Measurements from ENCODE around the gene ATG16L1.
A peak's percentile ranks its signal among the peaks of the same experiment; 100 is the strongest.

Gene ATG16L1

DNA sequence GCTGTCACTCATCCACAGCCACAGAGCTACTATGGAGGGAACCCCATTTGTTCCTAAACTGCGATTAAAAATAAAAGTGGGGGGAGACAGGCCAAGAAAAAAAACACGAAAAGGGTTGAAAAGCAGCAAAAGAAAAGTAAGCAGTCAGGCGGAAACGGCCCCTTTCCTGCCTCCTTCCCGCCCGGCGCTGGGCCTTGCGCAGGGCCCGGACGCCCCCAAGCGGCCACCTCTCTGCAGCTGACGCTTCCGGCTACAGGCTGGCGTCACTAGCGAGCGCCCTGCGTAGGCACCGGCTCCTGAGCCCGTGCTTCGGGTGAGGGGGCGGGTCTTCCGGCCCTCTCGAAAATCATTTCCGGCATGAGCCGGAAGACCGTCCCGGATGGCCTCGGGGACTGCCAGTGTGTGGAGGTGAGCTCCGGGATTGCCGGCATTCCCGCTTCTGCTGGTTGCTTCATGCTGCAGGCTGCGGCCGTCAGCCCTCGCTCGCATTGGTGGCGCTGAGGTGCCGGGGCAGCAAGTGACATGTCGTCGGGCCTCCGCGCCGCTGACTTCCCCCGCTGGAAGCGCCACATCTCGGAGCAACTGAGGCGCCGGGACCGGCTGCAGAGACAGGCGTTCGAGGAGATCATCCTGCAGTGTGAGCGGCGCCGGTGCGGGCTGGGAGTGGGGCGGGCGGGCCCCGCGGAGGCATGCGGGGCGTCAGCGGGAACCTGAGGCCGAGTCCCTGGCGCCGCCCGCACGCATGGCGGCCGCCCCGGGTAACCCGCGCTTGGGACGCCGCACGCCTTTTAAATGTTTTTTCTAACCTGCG, at the start of gene ATG16L1:
Gene ATG16L1, plus strand, starts transcription at position 368 of the 811 bp plus-strand sequence. Its CDS starts 155 bp downstream, at position 523.
- peak within 1 kb of the TSS; percentile 89 for H3K4me3 ChIP-seq (ENCODE audit: low read depth, low read length)
- peak; percentile 82 for DNase-seq (ENCODE audit: low read depth)

DNA sequence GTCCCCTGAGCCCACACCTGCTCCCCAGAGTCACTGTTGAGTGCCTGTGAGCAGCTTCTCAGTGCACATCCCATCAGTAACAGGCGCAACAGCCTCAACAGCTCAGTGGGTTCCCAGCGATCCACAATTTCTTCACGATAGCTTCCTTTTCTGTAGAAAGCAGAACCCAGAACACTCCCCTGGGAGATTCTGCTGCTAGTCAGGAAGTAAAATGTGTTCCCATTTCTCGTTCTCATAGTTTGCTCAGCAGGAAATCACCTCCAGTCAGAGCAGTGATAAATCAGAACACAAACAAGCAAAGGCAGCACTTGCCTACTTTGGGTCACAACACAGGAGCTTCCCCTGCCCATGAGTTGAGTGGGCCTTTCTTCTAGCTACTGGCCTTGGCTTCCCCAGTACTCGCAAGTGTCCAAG, 48.9 kb upstream of the ATG16L1 start:
- H3K4me3 ChIP-seq (ENCODE audit: low read depth, low read length): no peak overlapping the region
- no peak for DNase-seq (ENCODE audit: low read depth)

DNA sequence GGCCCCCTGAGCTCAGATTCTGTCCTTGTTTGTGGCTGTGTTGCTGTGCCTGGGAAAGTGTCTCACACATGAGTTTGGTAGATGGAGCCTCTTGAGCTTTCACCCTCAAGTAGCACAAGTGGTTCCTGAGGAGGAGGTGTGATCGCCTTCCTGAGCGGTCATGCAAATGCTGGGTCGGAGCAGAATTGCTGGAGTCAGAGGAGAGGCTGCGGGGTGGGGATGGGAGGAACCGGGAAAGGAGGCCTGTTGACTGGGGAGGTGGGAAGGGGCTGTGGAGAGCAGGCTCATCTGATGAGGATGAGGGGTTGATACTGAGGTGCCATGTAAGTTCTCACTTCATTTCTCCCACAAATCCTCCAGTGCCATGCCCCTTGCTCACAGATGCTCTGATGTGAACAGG, 48.4 kb upstream of the ATG16L1 start:
- DNase-seq (ENCODE audit: low read depth): no peak
- H3K4me3 ChIP-seq (ENCODE audit: low read depth, low read length): no peak overlapping the region

DNA sequence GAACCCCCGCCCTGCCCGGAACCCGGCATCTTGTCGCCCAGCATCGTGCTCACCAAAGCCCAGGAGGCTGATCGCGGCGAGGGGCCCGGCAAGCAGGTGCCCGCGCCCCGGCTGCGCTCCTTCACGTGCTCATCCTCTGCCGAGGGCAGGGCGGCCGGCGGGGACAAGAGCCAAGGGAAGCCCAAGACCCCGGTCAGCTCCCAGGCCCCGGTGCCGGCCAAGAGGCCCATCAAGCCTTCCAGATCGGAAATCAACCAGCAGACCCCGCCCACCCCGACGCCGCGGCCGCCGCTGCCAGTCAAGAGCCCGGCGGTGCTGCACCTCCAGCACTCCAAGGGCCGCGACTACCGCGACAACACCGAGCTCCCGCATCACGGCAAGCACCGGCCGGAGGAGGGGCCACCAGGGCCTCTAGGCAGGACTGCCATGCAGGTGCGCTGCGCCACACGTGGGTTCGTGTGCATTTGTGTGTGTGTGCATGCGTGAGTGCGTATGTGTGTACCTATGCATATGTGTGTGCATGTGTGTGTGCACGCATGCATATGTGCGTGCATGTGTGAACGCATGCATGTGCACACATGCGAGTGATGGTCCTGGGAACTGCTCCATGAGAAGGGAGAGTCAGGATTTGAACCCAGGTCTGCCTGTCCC, 47.1 kb upstream of the ATG16L1 start:
- no peak for DNase-seq (ENCODE audit: low read depth)
- H3K4me3 ChIP-seq (ENCODE audit: low read depth, low read length): no peak overlapping the region

GRCh38 chr2:233208382-233209116, 42.9 kb upstream of the ATG16L1 start:
- DNase-seq (ENCODE audit: low read depth): no peak
- H3K4me3 ChIP-seq (ENCODE audit: low read depth, low read length): no peak overlapping the region

- DNase-seq (ENCODE audit: low read depth): no peak
- no peak overlapping the region for H3K4me3 ChIP-seq (ENCODE audit: low read depth, low read length)
Observed at GRCh38 chr2:233209117-233209532, 42.3 kb upstream of the ATG16L1 start.

GRCh38 chr2:233209533-233210171, 41.8 kb upstream of the ATG16L1 start:
- H3K4me3 ChIP-seq (ENCODE audit: low read depth, low read length): no peak overlapping the region
- no peak for DNase-seq (ENCODE audit: low read depth)

DNA sequence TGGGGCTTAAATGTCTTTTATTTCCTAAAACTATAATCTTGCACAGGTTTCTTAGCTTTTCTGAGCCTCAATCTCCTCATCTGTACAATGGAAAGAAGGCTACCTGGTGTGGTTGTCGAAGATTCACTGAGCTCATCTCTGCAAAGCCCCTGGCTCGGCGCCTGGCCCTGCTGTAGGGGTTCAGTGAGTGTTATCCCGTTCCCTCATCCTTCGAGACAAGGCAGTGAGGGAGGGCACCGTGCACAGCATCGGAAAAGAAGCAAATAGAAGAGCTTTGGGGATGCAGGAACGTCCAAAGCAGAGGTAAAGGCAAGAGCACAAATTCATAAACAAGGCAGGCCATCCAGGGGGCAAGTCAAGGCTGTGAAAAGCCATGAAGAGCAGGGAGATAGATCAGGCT, 41.2 kb upstream of the ATG16L1 start:
- no peak overlapping the region for H3K4me3 ChIP-seq (ENCODE audit: low read depth, low read length)
- DNase-seq (ENCODE audit: low read depth): no peak

DNA sequence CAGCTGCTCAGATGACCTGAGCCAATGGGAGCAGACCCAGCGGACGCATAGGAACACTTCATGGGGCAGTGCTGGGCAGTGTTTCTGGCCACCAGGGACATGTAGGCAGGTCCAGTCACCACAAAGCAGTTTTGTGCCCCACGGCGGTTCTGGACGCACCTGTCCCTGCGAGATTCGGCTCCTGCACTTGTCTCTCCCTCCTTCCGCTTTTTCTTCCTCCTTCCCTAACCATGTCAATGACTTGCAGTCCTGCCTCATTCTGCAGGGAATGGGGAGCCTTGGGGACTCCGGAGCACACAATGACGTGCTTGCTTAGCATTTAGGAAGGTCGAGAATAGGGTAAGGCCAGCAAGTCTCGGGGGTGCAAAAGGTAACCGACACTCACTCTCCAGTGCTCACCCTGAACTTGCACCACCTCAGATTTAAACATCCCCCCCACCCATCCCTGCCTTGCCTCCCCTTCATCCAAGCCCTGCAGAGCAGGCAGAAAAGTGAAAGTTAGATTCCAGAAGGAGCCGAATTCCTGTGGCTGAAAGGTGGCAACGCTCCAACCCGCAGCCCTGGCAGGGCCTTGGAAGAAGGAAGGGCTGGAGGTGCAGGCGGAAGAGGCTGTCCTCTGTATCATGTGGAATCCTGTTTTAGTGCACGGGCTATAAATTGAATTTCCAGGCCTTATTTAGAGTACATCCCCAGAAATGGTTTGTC, 40.5 kb upstream of the ATG16L1 start:
- no peak overlapping the region for H3K4me3 ChIP-seq (ENCODE audit: low read depth, low read length)
- peak; percentile 71 for DNase-seq (ENCODE audit: low read depth)

- no peak overlapping the region for H3K4me3 ChIP-seq (ENCODE audit: low read depth, low read length)
- no peak for DNase-seq (ENCODE audit: low read depth)
Observed at GRCh38 chr2:233211548-233211895, 40.0 kb upstream of the ATG16L1 start.

- no peak overlapping the region for H3K4me3 ChIP-seq (ENCODE audit: low read depth, low read length)
- no peak for DNase-seq (ENCODE audit: low read depth)
Observed at GRCh38 chr2:233213011-233213410, 38.5 kb upstream of the ATG16L1 start.

DNA sequence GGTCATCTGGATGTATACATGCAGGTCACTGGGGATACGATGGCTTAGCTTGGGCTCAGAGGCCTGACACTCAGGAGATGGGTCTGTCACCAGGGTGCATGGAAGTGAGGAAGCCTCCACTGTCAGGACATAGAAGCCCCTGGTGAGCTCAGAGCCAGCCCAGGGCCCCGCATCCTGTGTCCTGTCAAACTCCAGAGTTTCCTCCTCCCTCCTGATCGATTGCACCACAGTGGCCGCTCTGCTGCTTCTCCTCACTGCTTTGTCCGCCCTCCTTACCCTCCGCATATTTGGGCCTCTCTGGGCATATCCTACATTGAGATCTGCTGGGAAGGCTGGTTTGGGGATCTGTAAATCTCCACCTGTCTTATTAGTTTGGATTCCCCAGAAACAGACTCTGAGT, 37.5 kb upstream of the ATG16L1 start:
- no peak for DNase-seq (ENCODE audit: low read depth)
- no peak overlapping the region for H3K4me3 ChIP-seq (ENCODE audit: low read depth, low read length)

DNA sequence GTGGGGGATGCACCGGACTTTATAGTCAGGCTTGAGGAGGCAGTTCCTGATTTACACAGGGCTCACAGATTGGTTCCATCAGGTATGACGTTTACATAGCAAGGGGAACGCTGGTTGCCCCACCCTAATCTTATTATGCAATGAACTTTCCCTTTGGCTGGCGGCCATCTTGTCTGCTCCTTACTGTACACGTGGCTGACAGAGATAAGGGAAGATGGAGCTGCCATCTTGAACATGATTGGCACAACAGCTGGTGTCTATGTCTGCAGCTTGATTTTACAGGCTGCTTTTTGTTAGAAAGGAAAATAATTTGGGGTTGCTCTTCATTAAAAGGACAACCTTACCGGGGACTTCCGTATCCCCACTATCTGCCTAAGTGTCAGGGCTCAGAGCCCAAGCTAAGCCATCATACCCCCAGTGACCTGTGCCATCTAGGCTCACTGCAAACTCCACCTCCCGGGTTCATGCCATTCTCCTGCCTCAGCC, 33.5 kb upstream of the ATG16L1 start:
- H3K4me3 ChIP-seq (ENCODE audit: low read depth, low read length): no peak overlapping the region
- DNase-seq (ENCODE audit: low read depth): no peak

DNA sequence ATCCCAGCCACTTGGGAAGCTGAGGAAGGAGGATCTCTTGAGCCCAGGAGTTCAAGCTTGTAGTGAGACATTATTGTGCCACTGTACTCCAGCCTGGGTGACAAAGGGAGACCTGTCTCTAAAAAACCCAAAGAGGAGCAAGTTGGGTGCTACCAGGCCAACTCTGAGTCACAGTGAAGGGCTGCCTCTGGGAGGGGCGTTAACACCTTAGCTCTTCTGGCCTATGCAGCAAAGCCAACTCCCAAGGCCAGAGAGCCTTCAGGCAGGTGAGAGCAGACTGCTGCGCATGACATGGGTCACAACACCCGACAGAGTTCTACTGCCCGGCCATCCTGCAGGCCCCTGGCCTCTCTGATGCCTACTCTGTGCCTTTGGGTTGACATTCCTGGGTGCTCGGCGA, 32.6 kb upstream of the ATG16L1 start:
- H3K4me3 ChIP-seq (ENCODE audit: low read depth, low read length): no peak overlapping the region
- DNase-seq (ENCODE audit: low read depth): no peak

GRCh38 chr2:233219848-233220247, 31.6 kb upstream of the ATG16L1 start:
- no peak overlapping the region for H3K4me3 ChIP-seq (ENCODE audit: low read depth, low read length)
- no peak for DNase-seq (ENCODE audit: low read depth)

DNA sequence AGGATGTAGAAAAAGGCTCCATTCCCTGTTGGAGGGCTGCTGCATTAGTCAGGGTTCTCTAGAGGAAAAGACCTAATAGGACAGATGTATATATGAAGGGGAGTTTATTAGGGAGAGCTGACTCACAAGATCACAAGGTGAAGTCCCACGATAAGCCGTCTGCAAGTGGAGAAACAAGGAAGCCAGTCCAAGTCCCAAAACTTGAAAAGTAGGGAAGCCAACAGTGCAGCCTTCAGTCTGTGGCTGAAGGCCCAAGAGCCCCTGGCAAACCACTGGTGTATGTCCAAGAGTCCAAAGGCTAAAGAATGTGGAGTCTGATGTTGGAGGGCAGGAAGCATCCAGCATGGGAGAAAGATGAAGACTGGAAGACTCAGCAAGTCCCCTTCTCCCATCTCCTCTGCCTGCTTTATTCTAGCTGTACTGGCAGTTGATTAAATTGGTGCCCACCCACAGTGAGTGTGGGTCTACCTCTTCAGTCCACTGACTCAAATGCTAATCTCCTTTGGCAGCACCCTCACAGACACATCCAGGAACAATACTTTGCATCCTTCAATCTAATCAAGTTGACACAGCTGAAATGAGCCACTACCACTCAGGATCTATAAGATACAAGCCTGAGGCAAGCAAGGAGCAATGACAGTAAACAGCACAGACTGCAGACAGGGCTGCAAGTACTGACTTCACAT, 30.0 kb upstream of the ATG16L1 start:
- no peak for DNase-seq (ENCODE audit: low read depth)
- H3K4me3 ChIP-seq (ENCODE audit: low read depth, low read length): no peak overlapping the region

DNA sequence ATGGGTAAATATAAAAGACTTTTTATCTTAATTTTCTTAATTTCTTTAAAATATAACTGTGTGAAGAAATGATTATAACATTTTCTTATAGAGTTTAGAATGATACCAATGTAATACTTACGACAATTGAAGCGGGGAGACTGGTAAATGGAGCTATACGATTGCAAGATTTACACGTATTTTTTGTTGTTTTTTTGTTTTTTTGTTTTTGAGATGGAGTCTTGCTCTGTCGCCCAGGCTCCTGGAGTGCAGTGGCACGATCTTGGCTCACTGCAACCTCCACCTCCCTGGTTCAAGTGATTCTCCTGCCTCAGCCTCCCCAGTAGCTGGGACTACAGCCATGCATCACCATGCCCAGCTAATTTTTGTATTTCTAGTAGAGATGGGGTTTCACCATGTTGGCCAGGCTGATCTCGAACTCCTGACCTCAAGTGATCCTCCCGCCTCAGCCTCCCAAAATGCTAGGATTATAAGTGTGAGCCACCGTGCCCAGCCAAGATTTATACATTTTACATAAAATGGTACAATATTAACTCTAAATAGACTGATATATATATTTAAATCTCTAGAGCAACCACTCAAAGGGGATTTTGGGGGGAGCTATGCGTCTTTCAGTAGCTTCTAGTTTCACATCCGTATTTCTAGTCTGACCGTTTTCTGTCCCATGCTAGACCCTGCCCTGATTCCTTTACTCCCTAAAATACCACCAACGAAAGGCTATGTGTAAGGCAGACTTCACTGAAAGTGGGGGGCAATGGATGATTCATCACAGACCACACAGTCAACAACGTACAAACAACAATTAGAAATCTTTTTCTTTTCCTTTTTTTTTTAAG, 28.2 kb upstream of the ATG16L1 start:
- no peak for DNase-seq (ENCODE audit: low read depth)
- no peak overlapping the region for H3K4me3 ChIP-seq (ENCODE audit: low read depth, low read length)
